KOPT-K1 (cell line): ENCODE results near the gene PPP1R13B.

Source experiments
- H3K27ac ChIP-seq: fragments of 200-600 bp; sonication (generic); 2 replicates; pipeline ENCODE4 v1.5.1; 2016; ENCODE audit warnings: antibody characterized with exemption, mild to moderate bottlenecking, low read depth, low read length; ENCODE audit not compliant: poor library complexity, severe bottlenecking
- H3K36me3 ChIP-seq: fragments of 200-600 bp; sonication (generic); 2 replicates; pipeline ENCODE4 v1.5.1; 2017; ENCODE audit warnings: antibody characterized with exemption, mild to moderate bottlenecking, low read length, moderate library complexity; ENCODE audit not compliant: insufficient read depth
- H3K9me3 ChIP-seq: fragments of 200-600 bp; sonication (generic); 2 replicates; pipeline ENCODE4 v1.5.1; 2017; ENCODE audit warnings: antibody characterized with exemption, low read length, mild to moderate bottlenecking; ENCODE audit not compliant: insufficient read depth, poor library complexity, severe bottlenecking

PPP1R13B gene

DNA sequence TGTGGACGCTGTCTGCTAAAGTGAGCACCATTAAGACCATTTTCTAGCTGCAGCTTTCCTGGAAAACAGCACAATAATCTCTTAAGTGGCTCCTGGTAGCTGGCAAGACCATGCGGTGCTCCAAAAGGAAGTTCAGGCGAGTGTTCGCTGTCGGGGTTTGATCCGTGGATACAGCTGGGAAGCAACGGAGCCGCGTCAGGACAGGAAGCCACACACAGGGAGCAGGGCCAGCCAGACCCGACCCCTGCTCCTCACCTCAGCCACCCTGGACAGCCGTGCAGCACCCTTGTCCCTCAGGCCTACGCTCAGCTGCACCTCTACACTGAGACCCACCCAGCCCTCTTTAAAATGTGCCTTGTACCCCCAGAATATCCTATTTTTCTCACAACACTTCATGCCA, 112.4 kb downstream of the PPP1R13B start:
- Histone ChIP-seq H3K27ac (no peak overlapping the region), H3K9me3 (no peaks in the 10 kb centered on the region), H3K36me3 (peaks cover 50% of the 10 kb centered on the region)

DNA sequence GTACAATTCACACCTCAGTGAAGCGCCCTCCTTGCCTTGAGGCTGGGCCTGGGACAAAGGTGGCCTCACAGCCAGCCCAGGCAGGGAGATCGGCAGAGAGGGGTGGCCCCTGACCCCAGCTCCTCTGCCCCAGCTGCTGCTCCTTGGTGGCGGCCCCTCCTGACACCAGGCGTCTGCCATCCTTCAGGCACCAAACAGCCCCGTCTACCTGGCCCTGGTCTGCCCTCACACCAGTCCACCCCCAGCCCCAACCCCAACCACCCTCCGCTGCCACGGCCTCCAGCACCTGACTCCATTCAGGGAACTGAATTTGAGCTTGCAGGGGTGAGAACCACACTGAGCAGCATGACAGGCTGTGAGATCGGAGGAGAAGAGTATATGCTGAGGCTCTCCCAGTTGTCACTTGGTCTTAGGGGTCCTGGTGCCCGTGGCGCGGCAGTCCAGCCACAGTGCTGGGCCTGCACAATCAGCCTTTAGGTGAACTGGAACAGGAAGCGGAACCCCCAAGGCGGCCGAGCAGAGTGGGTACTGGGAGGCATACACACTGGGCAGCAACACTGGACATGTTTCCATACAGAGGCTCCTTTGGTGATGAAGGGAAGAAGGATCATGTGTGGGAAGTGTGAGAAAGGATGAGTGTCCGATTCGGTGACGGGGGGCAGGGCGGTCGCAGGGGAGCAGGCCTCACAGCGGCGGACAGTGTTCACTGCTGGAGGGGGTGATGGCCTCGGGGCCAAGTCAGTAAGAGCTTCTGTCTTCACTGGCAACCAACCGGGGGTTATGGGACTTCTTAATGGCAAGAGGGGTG, 113.1 kb downstream of the PPP1R13B start:
- Histone ChIP-seq H3K27ac (no peak overlapping the region), H3K36me3 (peaks cover 58% of the 10 kb centered on the region)

DNA sequence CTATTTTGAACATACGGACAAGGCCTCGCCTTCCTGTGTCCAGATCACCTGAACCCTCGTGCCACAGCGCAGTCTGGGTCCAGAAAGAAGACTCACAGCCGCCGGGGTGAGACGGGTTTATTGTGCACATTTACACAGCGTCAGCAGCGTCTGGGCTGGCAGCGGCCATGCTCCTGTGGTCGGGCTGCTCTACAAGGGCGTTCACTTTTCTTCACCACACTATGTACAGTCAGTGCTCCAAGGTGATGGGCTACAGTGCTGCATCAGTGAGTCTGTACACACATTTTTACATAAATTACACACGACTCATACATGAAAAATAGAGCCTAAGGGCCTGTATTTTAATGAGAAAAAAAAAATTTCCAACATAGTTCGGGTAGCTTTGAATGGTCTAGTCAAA, 113.7 kb downstream of the PPP1R13B start:
- Histone ChIP-seq H3K9me3 (no peaks in the 10 kb centered on the region), H3K27ac (no peak overlapping the region), H3K36me3 (peaks cover 64% of the 10 kb centered on the region)

More for the DNA sequence above, 113.1 kb downstream of the PPP1R13B start:
- no peaks in the 10 kb centered on the region for H3K9me3 ChIP-seq

DNA sequence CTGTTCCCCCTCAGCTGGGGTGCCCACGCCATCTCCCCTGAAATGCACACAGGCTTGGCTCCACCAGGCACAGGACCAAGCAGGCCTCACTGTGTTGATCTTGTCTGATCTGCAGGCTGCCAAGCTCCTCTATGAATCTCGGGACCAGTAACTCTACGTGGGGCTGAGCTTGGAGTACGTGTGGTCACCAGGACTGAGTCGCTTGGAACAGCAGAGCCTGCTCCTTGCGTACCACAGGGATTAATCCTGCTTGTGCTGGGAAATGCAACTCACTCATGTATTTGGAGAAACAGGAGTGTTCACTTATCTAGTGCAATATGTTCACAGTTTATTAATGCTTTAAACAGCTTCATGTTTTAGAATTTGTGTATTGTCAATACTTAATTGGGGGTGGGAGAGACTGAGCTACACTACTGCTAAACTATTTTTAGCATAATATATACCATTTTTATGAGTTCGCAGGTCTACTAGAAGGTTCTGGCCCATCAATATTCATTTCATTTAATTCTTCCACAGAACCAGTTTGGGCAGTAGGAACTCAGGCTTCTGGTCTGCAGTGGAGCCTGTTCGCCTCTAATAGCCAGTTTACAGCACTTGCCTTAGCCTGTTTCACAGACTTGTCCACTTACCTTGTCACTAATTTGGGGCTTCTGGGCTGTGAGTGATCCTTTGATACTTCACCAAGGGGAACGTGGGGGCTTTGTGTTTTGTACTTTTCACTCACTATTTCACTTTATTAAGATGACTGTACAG, 114.3 kb downstream of the PPP1R13B start:
- no peak overlapping the region for H3K27ac ChIP-seq
- peaks cover 70% of the 10 kb centered on the region for H3K36me3 ChIP-seq
- H3K9me3 ChIP-seq = no peaks in the 10 kb centered on the region

DNA sequence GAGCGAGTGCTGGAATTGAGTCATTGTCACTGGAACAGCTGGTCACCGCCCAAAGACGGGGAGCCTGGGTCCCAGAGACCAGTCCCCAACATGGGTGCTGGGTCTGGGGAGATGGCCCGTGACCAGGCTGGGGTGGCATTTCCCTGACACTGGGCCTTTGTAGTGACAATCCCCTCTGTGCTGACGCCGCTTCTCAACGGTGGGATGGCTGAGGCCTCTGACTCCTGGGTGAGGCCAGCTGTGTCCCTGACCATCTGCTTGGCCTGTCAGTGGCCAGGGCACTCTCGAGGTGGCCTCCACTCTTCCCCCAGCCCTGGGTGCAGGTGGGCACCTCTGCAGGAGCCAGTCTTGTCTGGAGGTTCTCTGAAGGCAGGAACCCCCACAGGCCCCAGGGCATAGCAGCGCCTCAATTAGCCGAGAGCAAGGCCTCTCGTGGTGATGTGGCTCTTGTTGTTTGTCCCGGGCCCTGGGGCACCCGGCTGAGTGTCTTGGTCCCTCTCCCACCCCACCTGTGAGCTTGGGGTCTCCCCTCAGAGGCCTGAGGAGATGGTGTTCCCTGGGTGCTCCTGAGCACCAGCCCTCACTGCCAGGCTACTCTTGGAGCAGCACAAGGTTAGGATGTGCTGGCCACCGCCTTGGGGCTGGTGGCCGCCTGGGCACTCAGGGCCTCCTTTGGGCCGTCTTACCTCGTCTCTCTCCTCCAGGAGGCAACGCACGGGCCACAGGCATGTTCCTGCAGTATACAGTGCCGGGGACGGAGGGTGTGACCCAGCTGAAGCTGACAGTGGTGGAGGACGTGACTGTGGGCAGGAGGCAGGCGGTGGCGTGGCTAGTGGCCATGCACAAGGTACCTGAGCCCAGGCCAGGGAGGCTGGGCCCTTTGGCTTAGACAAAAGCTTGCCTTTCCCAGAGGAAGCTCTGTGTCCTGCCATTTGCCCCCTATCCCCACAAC, 115.2 kb downstream of the PPP1R13B start:
- Histone ChIP-seq H3K9me3 (no peaks in the 10 kb centered on the region), H3K36me3 (peaks cover 79% of the 10 kb centered on the region), H3K27ac (no peak overlapping the region)

DNA sequence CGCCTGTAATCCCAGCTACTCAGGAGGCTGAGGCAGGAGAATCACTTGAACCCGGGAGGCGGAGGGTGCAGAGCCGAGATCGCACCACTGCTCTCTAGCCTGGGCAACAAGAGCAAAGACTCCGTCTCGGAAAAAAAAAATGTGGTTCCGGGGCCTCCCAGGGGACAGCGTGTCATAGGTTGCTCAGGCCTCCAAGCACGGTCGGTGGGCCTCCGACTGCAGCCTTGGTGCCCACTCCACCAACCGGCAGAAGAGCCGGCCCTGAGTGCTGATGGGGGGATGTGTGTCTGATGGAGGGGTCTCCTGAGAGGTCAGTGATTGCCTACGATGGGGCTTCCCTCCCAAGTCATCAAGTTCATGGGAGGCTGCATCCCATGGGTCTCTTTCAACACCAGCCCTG, 115.9 kb downstream of the PPP1R13B start:
- Histone ChIP-seq H3K27ac (no peak overlapping the region), H3K9me3 (no peaks in the 10 kb centered on the region), H3K36me3 (peaks cover 82% of the 10 kb centered on the region)

DNA sequence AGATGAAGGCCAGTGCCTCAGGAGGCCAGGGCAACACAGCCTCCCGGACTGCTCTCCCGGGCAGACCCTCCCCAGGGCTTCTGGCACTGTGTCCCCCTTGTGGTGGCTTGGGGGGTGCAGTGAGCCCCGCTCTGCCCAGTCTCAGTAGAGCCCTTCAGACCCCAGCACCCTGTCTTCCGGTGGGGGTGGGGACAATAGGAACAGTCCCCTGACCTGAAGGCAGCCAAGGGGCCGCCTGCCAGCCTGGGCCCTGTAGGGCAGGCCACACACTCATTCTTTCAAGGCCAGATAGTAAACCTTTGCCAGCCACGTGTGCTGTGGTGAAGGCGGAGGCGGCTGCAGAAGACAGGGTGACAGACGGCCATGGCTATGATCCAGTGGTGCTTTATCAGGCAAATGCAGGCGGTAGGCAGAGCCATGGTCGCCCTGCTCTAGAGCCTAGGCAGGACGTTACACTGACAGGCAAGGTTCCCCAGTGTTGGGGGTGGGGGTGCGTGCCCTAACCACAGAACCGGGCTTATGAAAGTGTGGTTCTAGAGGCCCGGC, 116.8 kb downstream of the PPP1R13B start:
- H3K36me3 ChIP-seq = peaks cover 91% of the 10 kb centered on the region
- H3K9me3 ChIP-seq = no peaks in the 10 kb centered on the region
- H3K27ac ChIP-seq = no peak overlapping the region

DNA sequence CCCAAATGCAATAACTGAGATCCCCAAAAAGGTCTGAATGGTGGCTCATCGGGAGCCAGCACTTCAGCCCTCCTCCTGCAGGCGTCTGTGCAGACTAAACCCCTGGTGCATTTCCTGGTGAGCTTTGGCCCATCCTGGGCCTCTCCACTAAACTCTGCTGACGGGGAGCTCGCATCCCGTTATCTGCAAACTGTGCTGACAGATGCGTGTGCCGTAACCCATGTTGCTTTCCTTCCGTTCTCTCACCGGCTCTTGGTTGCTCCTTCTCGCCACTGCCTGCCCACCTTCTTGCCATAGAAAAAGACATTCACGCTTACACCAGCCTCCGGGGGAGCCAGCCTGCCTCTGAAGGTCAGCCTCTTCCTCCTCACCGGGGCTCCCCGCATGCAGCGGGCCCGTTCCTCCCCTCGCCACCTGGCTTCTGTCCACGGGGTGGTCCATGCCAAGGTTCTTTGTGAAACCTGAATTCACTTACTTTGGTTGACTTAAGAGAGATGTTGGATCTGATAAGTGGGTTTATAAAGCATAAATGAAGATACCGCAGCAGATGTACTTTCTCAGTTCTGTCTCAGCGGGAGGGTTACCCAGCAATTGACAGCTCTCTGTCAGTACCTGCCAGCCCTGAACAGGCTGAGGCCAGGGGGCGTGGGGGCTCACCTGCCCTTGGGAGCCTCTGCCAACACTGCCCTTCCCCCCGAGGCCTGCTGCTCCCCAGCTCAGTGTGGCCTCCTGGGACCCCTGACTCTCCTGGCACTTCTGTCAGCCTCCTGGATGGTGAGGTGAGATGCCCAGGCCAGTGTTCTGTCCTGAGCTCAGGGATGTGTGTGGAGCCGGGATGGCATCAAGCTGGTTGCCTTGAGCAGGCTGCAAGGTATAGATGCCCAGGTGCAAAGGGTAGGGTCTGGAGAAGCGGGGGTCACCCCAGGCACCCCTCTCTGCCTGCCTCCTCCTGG, 117.6 kb downstream of the PPP1R13B start:
- Histone ChIP-seq H3K36me3 (peaks cover 88% of the 10 kb centered on the region), H3K27ac (no peak overlapping the region), H3K9me3 (no peaks in the 10 kb centered on the region)

DNA sequence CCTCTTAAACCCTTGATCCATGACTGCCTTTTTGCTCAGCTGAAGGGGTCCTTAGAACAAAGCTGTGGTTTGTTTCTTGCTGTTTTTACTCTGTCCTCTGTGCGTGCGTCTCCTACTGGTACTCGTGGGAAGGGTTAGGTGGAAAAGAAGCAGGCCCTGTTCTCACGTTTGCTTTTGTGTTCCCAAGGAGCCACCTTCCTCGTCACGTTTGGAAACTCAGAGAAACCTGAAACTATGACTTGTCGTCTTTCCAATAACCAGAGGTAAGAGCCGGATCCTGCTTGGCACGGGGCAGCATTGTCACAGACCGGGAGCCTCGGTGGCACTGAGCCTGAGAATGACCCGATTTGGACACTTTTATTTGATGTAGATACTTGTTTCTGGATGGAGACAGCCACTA, 118.7 kb downstream of the PPP1R13B start:
- H3K27ac ChIP-seq = no peak overlapping the region
- peaks cover 81% of the 10 kb centered on the region for H3K36me3 ChIP-seq
- H3K9me3 ChIP-seq = no peaks in the 10 kb centered on the region

DNA sequence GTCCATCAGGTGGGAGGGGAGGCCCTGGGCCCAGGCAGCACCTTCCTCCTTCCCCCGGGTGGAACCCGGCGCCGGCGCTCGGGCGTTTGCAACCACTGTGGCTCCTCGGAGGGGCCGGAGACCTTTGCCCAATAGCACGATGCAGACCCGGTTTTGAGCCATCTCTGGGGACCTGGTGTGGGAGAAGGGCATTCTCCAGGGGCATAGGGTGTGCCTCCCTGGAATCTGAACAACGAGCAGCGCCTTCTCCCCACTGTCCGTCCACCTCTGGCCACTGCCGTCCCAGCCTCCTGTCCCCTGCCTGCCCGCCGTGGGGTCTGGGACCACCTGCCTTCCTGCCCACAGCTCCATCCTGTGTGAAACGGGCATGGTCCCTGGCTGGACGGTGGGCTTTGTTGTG, 119.2 kb downstream of the PPP1R13B start:
- H3K36me3 ChIP-seq = peaks cover 75% of the 10 kb centered on the region
- H3K27ac ChIP-seq = no peak overlapping the region
- H3K9me3 ChIP-seq = no peaks in the 10 kb centered on the region

DNA sequence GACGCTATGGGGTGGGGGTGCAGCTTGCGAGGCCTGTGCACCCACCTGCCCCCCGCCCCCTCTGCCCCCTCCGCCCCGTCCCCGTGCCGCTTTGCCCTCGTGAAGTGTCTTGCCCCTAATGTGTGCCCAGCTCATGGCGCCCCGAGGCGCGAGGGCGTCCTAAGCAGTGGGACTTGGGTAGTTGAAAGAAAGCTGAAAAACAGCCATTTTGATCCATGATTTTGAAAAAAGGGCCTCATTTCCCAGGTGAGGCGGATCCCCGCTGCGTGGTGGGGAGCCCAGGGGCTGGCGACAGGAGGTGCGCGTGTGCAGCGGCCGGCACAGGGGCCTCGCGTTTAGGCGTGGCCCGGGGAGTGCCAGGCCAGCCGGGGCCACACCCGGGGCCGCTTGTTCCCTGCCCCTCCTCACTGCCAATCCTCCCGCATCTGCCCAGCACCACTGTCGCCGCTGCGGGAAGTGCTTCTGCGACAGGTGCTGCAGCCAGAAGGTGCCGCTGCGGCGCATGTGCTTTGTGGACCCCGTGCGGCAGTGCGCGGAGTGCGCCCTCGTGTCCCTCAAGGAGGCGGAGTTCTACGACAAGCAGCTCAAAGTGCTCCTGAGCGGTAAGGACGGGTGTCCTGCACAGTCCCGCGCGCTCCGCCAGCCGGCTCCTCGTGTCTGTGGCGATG, 119.9 kb downstream of the PPP1R13B start:
- H3K9me3 ChIP-seq = no peaks in the 10 kb centered on the region
- H3K36me3 ChIP-seq = peaks cover 68% of the 10 kb centered on the region
- H3K27ac ChIP-seq = no peak overlapping the region

DNA sequence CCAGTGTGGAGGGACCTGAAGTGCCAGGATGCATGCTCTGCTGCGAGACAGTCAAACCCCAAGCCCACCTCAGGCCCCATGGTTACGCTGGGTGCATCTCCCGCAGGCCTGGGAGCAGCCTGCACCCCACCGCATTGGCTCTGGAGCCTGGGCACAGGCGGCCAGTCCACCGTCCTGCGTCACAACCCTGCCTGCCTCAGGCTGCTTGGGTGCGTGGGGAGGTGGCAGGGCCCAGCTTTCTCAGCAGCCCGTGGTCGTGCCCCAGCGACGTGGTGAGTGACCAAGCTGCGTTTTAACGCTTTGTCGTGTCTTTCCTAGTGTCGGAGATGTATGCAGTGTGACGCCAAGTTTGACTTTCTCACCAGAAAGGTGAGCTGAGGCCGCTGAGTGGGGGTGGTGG, 120.9 kb downstream of the PPP1R13B start:
- Histone ChIP-seq H3K9me3 (no peaks in the 10 kb centered on the region), H3K27ac (no peak overlapping the region), H3K36me3 (peaks cover 58% of the 10 kb centered on the region)

DNA sequence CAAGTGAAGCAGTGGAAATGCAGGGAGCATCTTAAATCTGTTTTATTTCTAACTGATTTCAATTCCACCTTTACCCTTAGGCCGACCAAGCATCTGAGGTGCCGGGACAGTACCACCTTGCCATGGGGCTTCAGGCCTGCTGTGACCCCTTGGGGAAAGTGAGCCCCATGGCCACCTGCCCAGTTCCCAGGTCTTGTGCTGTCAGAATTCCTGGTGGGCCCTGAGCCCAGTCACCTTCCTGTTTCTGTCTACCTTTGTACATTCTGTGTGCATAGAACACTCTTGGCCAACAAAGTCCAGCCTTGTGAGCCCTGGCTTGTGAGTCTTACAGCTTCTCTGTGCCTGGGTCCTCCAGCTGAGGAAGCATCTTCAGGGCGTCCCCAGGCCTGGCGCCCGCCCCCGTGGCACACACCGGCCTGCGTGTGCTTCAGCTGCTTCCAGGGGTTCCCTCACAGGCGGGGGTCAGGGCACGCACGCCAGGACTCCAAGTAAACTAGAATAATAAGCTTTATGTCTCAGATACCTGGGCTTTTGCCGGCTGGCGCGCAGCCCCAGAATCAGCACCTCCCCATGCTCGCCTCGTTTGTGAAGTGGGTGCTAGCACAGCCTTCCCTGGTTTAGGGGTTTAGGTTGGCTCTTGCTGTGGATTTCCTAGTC, 121.5 kb downstream of the PPP1R13B start:
- no peak overlapping the region for H3K27ac ChIP-seq
- H3K36me3 ChIP-seq = peaks cover 54% of the 10 kb centered on the region
- H3K9me3 ChIP-seq = no peaks in the 10 kb centered on the region
